Measurements from ENCODE around the gene CCDC18.
"Not testable (repeated sequence)": the region's sequence is repeated elsewhere in the genome, so short reads cannot be mapped to it uniquely, and the experiment has no call there.

CCDC18 gene

DNA sequence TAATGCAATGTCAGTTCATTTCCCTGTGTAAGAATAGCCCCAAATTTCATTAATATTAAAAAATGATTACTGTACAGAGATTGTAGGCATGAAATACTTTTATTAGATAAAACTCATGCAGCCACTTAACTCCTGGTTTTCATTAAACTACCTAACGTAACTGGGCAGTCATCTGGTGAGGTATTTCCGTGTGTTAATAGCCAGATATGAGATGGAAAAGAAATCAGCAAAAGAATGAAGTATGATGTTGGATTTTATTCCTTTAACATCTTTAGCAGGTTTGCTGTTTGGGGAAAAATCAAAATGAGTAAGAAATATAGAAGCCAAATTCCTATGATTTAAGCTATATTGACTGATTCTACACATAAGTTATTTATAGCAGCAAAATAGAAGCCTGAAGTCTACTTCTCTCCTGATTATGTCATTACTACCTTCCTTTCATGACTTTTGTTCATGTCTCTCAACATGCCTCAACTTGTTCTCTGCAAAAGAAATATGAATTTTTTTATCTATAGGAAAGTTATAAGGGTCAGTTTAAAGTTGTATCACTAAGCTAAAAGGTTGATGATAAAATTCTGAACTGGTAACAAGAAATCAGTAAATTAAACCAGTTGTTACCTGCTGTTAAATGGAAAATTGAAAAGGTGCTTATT, 42.6 kb downstream of the CCDC18 start:
- in situ Hi-C loops (cut with MboI; ENCODE audit: low sequenced_read_pairs): no loop called here

DNA sequence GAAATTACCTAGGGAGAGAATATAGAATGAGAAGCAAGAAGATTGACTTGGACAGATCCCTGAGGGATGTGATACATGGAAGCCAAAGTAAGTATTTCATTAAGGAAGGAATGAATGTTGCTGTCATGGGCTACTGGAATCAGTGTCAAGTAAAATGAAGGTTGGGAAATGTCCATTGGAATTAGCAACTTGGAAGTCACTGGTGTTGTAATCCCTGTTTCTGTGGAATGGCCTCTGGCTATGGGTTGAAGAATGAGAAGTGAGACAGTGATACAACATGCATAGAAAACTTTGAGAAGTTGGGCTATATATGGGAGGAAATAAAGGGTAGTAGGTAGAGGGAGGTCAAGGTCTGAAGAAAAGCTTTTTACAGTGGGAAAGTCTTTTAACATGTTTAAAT, 54.7 kb downstream of the CCDC18 start:
- in situ Hi-C loops (cut with MboI; ENCODE audit: low sequenced_read_pairs): no loop called here

DNA sequence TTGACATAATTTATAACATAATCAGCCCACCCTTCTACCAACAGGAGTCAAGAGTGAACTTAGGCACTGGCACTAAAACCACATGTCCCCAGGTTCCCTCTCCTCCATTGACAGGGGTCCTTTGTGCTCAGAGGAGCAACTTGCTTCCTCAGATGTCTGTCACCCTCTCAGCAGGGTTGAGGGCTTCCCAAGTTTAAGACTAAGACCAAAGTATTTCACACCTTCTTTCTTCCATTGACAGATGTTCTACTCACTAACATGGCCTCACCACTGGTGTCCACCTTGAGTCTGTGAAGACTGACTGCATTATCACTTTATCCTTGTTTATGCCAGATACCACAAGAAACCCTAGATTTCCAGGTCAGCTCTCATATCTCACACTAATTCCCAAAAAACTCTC, 56.5 kb downstream of the CCDC18 start:
- in situ Hi-C loops (cut with MboI; ENCODE audit: low sequenced_read_pairs): no loop called here

DNA sequence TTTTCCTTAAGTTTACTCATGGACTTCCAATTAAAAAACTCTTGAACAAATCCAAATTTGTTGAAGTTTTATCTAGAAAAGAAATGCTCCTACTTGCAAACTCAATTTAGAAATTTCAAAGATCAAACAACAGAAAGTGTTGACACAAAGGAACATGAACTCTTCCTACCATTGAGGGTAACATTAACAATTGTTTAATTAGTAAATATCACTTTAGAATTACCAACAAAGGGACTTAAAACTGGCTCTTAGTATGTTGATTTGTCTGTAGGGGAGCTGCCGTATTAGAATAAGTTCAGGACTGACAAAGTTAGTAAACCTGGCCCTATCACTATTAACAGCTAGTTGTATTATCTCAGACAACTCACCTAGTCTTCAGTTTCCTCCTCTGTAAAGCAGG, 57.9 kb downstream of the CCDC18 start:
- in situ Hi-C loops (cut with MboI; ENCODE audit: low sequenced_read_pairs): no loop called here

DNA sequence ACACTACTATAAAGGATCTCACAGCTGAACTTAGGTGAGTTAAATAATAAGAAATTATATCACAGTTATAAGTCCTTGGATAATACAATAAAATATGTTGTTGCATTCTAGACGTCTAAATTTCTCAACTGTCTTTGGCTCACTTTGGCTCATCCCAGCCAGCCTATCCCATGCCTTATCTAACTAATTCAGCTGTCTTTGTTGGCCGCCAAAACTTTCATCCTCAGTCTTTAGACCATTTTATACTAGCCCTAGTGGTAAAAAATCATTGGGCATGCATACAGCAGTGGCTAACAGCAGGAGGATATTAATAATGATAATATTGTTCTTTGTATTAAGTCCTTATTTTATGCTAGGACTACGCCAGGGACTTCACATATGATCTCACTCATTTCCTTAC, 59.3 kb downstream of the CCDC18 start:
- in situ Hi-C loops (cut with MboI; ENCODE audit: low sequenced_read_pairs): no loop called here

- in situ Hi-C loops (cut with MboI; ENCODE audit: low sequenced_read_pairs): not testable (repeated sequence)
These were observed 62.7 kb downstream of the CCDC18 start for GRCh38 chr1:93243233-93243632.

GRCh38 chr1:93244298-93245069, 64.0 kb downstream of the CCDC18 start:
- in situ Hi-C loops (cut with MboI; ENCODE audit: low sequenced_read_pairs): no loop called here

DNA sequence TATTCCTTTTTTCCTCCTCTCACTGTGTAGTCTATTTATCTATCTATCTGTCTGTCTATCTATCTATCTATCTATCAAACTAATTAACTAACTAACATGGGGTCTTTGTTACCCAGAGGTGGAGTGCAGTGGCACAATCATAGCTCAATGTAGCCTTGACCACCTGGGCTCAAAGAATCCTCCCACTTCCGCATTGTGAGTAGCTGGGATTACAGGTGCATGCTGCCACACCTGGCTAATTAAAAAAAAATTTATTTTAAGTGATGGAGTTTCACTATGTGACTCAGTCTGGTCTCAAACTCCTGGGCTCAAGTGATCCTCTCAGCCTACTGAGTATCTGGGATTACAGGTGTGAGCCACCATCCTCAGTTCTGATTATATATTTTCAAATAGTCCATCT, 71.4 kb downstream of the CCDC18 start:
- in situ Hi-C loops (cut with MboI; ENCODE audit: low sequenced_read_pairs): no loop called here

DNA sequence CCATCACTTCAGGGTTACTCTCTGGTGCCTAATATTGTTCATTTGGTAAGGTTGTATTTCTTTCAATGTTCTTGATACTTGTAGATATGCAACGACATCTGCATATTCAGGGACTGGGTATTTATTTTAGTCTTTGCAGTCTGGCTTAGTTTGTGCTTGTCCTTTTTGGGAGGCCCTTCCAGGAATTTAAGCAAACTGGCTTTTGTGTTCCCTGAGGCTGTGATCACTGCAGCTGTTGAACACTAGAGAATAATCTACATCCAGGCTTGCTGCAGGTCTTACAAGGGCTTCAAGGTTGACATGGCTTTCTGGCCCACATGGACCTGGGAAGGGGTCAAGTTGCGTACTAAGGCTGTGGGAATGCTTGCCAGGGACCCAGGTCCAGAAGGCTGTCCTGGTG, 72.1 kb downstream of the CCDC18 start:
- in situ Hi-C loops (cut with MboI; ENCODE audit: low sequenced_read_pairs): no loop called here

DNA sequence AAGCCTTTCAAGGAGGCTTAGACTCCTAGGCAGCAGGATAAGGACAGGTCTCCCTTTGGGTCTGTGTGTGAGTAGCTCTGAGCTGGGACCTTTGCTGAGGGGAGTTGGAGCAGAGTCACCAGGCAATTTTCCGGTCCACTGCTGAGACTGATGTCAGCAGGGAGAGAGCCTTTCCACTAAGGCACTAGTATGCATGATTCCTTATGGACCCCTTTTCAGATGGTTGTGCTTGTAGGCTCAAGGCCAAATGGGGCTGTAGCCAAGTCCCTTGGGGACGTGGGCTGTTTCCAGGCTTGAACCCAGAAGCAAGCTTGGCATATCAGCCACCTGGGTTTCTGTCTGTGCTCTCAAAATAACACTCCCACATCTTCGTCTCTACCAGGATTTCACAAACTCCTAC, 73.0 kb downstream of the CCDC18 start:
- in situ Hi-C loops (cut with MboI; ENCODE audit: low sequenced_read_pairs): no loop called here

DNA sequence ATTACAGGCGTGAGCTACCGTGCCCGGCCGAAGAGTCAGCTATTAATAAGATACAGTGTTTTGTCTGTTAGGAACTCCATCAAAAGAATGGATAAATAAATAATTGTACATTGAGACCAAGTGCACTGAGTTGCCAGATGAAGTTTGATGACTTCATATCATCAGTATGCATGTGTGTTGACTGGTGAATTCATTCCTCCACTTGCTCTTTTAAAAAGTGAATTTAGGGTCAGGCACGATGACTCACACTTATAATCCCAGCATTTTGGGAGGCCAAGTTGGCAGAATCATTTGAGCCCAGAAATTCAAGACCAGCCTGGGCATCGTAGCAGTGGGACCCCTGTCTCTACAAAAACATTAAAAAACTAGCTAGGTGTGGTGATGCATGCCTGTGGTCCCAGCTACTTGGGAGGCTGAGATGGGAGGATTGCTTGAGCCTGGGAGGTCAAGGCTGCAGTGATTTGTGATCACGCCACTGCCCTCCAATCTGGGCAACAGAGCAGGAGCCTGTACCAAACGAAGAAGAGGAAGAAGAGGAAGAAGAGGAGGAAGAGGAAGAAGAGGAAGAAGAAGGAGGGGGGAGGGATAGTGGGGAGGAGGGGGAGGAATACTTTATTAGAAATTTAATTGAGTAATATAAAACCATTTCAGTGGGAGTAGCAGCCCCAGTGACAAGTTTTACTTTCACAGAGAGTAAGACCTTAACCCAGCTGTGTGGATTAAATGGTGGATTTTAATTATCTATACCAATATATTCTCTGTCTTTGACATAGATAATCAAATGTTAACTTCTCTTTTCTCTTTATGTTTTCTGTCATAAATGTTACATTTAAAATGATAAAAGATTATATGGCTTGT, 74.9 kb downstream of the CCDC18 start:
- in situ Hi-C loops (cut with MboI; ENCODE audit: low sequenced_read_pairs): no loop called here

- in situ Hi-C loops (cut with MboI; ENCODE audit: low sequenced_read_pairs): no loop called here
These were observed 75.9 kb downstream of the CCDC18 start for GRCh38 chr1:93256433-93256832.

DNA sequence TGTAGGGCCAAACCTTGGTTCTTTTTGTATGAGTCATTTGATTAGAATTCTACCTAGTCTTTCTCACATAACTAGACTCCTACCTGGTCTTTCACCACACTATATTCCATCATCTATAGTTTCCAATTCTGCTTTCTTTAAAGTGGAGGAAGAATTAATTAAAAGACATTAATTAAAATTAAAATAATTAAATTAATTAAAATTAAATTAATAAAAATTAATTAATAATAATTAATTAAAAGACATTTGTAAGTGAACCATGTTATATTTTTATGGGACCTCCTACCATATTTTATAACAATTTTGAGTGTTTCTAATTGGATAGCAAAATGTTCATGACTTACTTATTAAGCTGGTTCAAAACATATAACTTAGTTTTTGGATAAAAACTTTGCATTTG, 77.4 kb downstream of the CCDC18 start:
- in situ Hi-C loops (cut with MboI; ENCODE audit: low sequenced_read_pairs): no loop called here

- in situ Hi-C loops (cut with MboI; ENCODE audit: low sequenced_read_pairs): not testable (repeated sequence)
These were observed 80.2 kb downstream of the CCDC18 start for GRCh38 chr1:93260726-93261125.

GRCh38 chr1:93262645-93263044, 82.1 kb downstream of the CCDC18 start:
- in situ Hi-C loops (cut with MboI; ENCODE audit: low sequenced_read_pairs): no loop called here

DNA sequence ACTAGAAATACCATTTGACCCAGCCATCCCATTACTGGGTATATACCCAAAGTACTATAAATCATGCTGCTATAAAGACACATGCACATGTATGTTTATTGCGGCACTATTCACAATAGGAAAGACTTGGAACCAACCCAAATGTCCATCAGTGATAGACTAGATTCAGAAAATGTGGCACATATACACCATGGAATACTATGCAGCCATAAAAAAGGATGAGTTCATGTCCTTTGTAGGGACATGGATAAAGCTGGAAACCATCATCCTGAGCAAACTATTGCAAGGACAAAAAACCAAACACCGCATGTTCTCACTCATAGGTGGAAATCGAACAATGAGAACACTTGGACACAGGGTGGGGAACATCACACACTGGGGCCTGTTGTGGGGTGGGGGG, 88.4 kb downstream of the CCDC18 start:
- in situ Hi-C loops (cut with MboI; ENCODE audit: low sequenced_read_pairs): not testable (repeated sequence)

GRCh38 chr1:93275262-93275633, 94.7 kb downstream of the CCDC18 start:
- in situ Hi-C loops (cut with MboI; ENCODE audit: low sequenced_read_pairs): not testable (repeated sequence)

GRCh38 chr1:93275634-93276295, 95.2 kb downstream of the CCDC18 start:
- in situ Hi-C loops (cut with MboI; ENCODE audit: low sequenced_read_pairs): no loop called here

GRCh38 chr1:93277530-93277929, 97.0 kb downstream of the CCDC18 start:
- in situ Hi-C loops (cut with MboI; ENCODE audit: low sequenced_read_pairs): not testable (repeated sequence)

GRCh38 chr1:93283496-93283895, 103.0 kb downstream of the CCDC18 start:
- in situ Hi-C loops (cut with MboI; ENCODE audit: low sequenced_read_pairs): no loop called here

GRCh38 chr1:93288558-93288957, 108.0 kb downstream of the CCDC18 start:
- in situ Hi-C loops (cut with MboI; ENCODE audit: low sequenced_read_pairs): no loop called here
